Fibroblast of pulmonary artery (primary cell): ENCODE measurements around the gene NXPH3.

Experiments used
- DNase-seq: peaks from one replicate; pipeline ENCODE4 v3.0.0-alpha.2; 2010; ENCODE audit warnings: low read depth
- H3K4me3 ChIP-seq: replicated peaks from 2 replicates; pipeline ENCODE4 v1.5.1; 2011; ENCODE audit warnings: low read depth, mild to moderate bottlenecking, control low read depth, low read length, moderate library complexity
- TF ChIP-seq, protein P1 (sequence below): IDR thresholded peaks from 2 replicates; pipeline ENCODE4 v1.5.1; 2011; ENCODE audit warnings: mild to moderate bottlenecking, control low read depth, low read length, inconsistent platforms; ENCODE audit errors: missing control alignments

NXPH3 gene

DNA sequence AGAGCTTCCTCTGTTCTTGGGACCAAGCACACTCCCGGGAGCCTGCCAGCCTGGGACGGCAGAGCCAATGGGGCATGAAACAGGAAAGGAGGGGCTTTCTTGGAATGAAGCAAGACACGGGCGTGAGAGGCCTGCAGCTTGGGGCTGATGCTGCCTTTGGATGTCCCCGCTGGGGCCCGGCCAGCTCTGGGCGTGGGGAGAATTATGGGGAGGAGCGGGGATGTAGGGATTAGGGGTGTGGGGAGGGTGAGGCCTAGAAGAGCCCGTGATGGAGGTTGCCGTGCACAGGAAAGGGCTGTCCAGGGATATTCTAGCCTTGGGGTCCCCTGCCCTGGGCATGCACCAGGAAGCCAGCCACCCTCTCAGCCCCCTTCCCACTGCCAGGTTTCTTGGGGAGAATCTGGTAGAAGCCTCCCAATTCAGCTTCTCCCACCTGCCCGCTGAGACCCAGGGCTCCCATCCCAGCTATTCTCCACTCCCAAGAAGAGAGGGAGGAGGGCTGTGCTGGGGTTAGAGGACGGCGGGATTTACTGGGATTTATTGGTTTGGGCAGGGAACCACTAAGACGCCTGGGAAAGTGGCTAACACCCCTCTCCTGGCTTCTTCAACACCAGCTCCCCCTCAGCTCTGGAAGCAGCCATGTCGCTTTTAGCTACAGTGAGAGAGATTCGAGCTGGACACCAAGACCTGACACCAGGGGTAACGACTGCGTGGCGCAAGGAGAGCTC is 20.0 kb upstream of the NXPH3 start:
- H3K4me3 ChIP-seq: no peak overlapping the region

DNA sequence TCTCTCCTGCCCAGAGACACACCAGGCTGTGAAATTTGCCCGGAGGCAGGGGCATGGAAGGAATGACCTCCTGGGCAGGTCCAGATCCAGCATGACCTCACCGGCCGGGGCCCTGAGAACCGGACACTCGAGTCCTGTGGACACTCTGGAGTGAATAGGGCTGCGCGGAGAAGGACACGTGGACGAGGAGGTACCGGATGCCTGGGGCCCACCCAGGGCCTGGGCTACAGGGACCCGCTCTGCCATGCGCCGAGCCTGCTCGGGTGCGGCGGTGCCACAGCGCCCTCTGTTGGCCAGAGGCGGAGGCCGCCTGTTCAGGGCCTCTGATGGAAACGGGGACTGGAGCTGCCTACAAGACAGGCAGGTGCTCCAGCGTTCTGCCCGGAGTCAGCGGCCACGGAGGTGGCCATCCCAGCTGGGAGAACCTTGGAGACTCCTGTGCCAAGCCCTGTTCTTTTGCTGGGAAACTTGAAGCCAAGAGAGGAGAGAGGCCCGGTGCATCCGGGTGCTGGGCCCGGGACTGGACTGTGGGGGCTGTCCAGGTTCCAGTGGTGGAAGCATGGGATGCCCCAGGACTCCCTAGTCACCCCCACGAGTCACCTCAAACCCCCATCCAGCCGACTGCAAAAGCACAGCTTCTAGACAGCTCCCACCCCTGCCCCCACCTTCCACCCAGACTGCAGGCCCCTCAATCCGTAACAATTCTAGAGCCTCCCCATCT is 19.3 kb upstream of the NXPH3 start:
- peak; percentile 68 for DNase-seq
- H3K4me3 ChIP-seq: no peak overlapping the region
- TF ChIP-seq, protein P1, sequence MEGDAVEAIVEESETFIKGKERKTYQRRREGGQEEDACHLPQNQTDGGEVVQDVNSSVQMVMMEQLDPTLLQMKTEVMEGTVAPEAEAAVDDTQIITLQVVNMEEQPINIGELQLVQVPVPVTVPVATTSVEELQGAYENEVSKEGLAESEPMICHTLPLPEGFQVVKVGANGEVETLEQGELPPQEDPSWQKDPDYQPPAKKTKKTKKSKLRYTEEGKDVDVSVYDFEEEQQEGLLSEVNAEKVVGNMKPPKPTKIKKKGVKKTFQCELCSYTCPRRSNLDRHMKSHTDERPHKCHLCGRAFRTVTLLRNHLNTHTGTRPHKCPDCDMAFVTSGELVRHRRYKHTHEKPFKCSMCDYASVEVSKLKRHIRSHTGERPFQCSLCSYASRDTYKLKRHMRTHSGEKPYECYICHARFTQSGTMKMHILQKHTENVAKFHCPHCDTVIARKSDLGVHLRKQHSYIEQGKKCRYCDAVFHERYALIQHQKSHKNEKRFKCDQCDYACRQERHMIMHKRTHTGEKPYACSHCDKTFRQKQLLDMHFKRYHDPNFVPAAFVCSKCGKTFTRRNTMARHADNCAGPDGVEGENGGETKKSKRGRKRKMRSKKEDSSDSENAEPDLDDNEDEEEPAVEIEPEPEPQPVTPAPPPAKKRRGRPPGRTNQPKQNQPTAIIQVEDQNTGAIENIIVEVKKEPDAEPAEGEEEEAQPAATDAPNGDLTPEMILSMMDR: peak; percentile 97

More for the DNA sequence above, 20.0 kb upstream of the NXPH3 start:
- DNase-seq: no peak
- TF ChIP-seq, protein P1: no peak

DNA sequence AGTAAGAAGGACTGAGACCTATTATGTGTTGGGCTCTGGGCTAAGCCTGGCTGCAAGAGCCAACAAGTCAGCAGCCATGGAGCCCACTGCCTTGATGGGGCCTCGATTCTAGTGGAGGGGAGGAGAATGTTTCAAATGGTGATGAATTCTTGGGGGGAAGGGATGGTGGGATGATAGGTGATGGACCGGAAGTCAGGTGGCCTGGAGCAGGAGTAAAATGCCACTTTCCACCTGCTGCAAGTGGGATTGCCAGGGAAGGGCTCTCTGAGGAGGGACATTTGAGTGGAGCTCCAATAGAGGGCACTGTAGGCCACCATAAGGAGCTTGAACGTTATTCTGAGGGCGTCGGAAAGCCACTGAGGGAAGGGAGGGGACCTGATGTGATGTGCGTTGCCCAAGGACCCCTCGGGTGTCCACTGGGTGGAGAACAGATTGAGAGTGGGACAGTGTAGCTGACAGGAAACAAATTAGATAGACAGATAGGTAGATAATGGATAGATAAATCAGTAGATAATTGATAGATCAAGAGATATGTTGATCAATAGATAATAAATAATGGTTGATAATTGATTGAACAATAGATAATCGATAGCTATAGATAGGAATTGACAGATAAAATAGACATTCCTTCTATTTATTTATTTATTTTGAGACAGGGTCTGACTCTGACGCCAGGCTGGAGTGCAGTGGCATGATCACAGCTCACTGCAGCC is 18.2 kb upstream of the NXPH3 start:
- no peak overlapping the region for H3K4me3 ChIP-seq
- TF ChIP-seq, protein P1: peak; percentile 73
- DNase-seq: peak; percentile 71

DNA sequence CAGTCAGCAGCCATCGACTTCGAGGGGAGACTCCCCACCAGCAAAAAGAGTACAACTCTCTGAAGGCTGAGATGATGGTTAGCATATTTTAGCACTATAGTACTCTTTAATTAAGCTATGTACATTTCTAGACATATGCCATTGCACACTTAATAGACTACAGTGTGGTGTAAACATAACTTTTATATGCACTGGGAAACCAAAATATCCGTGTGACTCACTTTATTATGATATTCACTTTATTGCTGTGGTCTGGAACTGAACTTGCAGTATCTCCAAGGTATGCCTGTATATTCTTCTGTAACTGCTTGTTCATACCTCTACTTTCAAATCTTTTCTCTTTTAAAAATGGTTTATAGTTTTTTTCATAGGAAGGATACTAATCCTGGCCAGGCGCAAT is 11.0 kb upstream of the NXPH3 start:
- no peak overlapping the region for H3K4me3 ChIP-seq
- no peak for DNase-seq
- TF ChIP-seq, protein P1: no peak

DNA sequence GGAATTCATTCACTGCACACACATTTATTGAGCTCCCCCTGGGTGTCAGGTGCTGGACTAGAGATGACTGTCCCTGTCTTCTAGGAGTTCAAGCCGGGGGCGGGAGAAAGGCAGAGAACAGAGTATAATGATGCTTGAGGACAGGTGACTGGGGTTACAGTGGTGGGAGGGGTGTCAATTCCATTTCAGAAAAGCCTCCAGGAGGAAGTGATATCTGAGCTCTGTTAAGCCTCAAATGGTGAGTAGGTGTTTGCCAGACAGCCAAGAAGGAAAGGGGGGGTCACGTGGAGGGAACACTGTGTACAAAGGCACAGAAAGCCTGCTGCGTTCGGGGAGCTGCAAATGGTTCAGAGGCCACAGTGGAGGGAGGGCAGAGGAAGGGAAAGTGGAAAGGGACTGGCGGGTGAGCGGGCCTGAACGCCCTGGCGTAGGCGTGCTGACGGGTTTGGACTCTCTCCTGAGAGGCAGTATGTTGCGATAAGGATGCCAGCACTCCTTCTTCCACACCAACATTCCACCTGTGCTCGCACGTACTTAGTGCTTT is 9.7 kb upstream of the NXPH3 start:
- no peak overlapping the region for H3K4me3 ChIP-seq
- peak; percentile 69 for DNase-seq
- TF ChIP-seq, protein P1: no peak

DNA sequence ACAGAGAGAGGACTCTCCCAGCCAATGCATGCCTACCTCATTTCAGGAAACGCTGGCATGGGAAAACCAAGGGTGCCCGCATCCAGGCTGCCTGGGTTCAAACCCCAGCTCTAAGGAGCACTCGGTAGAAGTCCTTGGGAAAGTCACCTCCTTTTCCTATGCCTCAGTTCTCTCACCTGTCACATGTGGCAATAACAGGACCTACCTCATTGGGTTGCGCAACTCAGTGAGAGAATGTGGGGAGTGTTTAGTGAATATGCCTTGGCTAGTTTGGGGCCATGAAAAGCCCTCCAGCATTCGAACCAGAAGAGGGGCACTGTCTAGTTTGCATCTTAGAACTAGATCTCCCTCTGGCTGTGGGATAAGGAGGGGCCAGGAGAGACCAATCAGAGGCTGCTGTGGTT is 9.0 kb upstream of the NXPH3 start:
- no peak for DNase-seq
- no peak overlapping the region for H3K4me3 ChIP-seq
- TF ChIP-seq, protein P1: no peak
